PC-9 (cell line): Measurements from ENCODE around the gene SAMD8. TPM values are rescaled to one million over a fixed set of nuclear protein-coding genes. Genes with fewer than 3 reads are reported as not detected.

Experiments
- BruUV-seq: library from RNA; stranded (reverse); fragments of 400-500 nt; replicated peaks from 2 replicates; lab custom pipeline; 2021; lab: Mats Ljungman, UMichigan
- CTCF ChIA-PET: fragments of 300-600 bp; sonication (Branson Sonifier 250); formaldehyde crosslinking; loops from one replicate; lab custom pipeline; 2022; ENCODE audit warnings: antibody characterized with exemption; lab: Charles Lee
- POLR2A ChIA-PET: fragments of 300-600 bp; sonication (Branson Sonifier 250); formaldehyde crosslinking; loops from one replicate; lab custom pipeline; 2022; ENCODE audit warnings: antibody characterized with exemption; ENCODE audit not compliant: unreplicated experiment; lab: Charles Lee
- DNase-seq, 2 experiments: peaks; one replicate each; pipeline versions ENCODE4 v3.0.0 to v3.0.0-alpha.2; 2015 to 2022; ENCODE audit warnings: mixed read lengths in 1 of 2
- H2AFZ ChIP-seq: fragments of 200-600 bp; sonication (generic); 2 replicates; pipeline ENCODE4 v1.8.1; 2017; ENCODE audit warnings: antibody characterized with exemption
- H3F3A ChIP-seq: fragments of 200-600 bp; sonication (generic); 2 replicates; pipeline ENCODE4 v1.8.1; 2017; ENCODE audit warnings: antibody characterized with exemption, mild to moderate bottlenecking, low read depth; ENCODE audit not compliant: insufficient read depth
- H3K27ac ChIP-seq: fragments of 200-600 bp; sonication (generic); 2 replicates; pipeline ENCODE4 v1.6.1; 2016; ENCODE audit warnings: mixed run types
- H3K27me3 ChIP-seq: fragments of 200-600 bp; sonication (generic); 2 replicates; pipeline ENCODE4 v1.6.1; 2016; ENCODE audit warnings: low read depth, mixed run types; ENCODE audit not compliant: insufficient read depth
- H3K36me3 ChIP-seq: fragments of 200-600 bp; sonication (generic); 2 replicates; pipeline ENCODE4 v1.6.1; 2016; ENCODE audit warnings: low read depth, mixed run types
- H3K4me1 ChIP-seq: fragments of 200-600 bp; sonication (generic); replicated peaks from 2 replicates; pipeline ENCODE4 v1.6.1; 2016; ENCODE audit warnings: mixed run types; ENCODE audit not compliant: insufficient read depth
- H3K4me2 ChIP-seq: fragments of 200-600 bp; sonication (generic); 2 replicates; pipeline ENCODE4 v1.6.1; 2017; ENCODE audit warnings: mixed run types
- H3K4me3 ChIP-seq: fragments of 200-600 bp; sonication (generic); 2 replicates; pipeline ENCODE4 v1.6.1; 2016; ENCODE audit warnings: mixed run types
- H3K79me2 ChIP-seq: fragments of 200-600 bp; sonication (generic); 2 replicates; pipeline ENCODE4 v1.6.1; 2017; ENCODE audit warnings: low read depth, mixed run types
- H3K9me2 ChIP-seq: fragments of 200-600 bp; sonication (generic); 2 replicates; pipeline ENCODE4 v1.8.1; 2017; ENCODE audit warnings: mild to moderate bottlenecking; ENCODE audit not compliant: insufficient read depth
- H3K9me3 ChIP-seq: fragments of 200-600 bp; sonication (generic); 2 replicates; pipeline ENCODE4 v1.8.1; 2016; ENCODE audit warnings: low read depth; ENCODE audit not compliant: insufficient read depth
- H4K20me1 ChIP-seq: fragments of 200-600 bp; sonication (generic); 2 replicates; pipeline ENCODE4 v1.8.1; 2017; ENCODE audit not compliant: insufficient read depth
- EZH2 ChIP-seq: fragments of 200-600 bp; sonication (generic); IDR thresholded peaks from 2 replicates; pipeline ENCODE4 v1.8.0; 2017; ENCODE audit warnings: antibody characterized with exemption, low read depth
- intact Hi-C: fragments of 100-400 bp; cut with micrococcal nuclease; formaldehyde crosslinking; loops from one replicate; pipeline ENCODE4 v1.10.0; 2022; ENCODE audit not compliant: unreplicated experiment
- total RNA-seq: library from RNA; stranded (reverse); gene quantifications from 2 replicates; pipeline ENCODE4 v1.2.3, GENCODE V29; 2021
- TF ChIP-seq, protein P1 (sequence below): fragments of 200-600 bp; sonication (generic); conservative IDR thresholded peaks from 2 replicates; pipeline ENCODE4 v1.6.1; 2017; ENCODE audit warnings: mixed run types, antibody characterized with exemption, mild to moderate bottlenecking, moderate library complexity

SAMD8 gene
- total RNA-seq, 1 experiment from 2014 or later, result 31.1 TPM

GRCh38 chr10:75136346-75136745 is 24.9 kb downstream of the SAMD8 start:
- Histone ChIP-seq H4K20me1 (no peaks in the 10 kb centered on the region), H2AFZ (no peak overlapping the region), H3K4me3 (no peak overlapping the region), H3K36me3 (no peaks in the 10 kb centered on the region), H3K27ac (peak overlapping the region; percentile 64), H3K9me3 (0 out of 2 replicates have a peak, but pooled peaks cover 4% of the 10 kb centered on the region), H3F3A (peaks cover 34% of the 10 kb centered on the region), H3K79me2 (peaks cover 70% of the 10 kb centered on the region), H3K4me2 (0 out of 2 replicates have a peak overlapping the region, but pooled peaks have one; percentile 24), H3K9me2 (no peaks in the 10 kb centered on the region), H3K27me3 (no peaks in the 10 kb centered on the region), H3K4me1 (peaks cover 36% of the 10 kb centered on the region)
- TF ChIP-seq, protein P1, sequence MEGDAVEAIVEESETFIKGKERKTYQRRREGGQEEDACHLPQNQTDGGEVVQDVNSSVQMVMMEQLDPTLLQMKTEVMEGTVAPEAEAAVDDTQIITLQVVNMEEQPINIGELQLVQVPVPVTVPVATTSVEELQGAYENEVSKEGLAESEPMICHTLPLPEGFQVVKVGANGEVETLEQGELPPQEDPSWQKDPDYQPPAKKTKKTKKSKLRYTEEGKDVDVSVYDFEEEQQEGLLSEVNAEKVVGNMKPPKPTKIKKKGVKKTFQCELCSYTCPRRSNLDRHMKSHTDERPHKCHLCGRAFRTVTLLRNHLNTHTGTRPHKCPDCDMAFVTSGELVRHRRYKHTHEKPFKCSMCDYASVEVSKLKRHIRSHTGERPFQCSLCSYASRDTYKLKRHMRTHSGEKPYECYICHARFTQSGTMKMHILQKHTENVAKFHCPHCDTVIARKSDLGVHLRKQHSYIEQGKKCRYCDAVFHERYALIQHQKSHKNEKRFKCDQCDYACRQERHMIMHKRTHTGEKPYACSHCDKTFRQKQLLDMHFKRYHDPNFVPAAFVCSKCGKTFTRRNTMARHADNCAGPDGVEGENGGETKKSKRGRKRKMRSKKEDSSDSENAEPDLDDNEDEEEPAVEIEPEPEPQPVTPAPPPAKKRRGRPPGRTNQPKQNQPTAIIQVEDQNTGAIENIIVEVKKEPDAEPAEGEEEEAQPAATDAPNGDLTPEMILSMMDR, result no peak
- no peak for TF ChIP-seq EZH2
- intact Hi-C loops, result no loop called here
- no TSS peak for BruUV-seq
- DNase-seq, result no peak
- CTCF ChIA-PET, result interaction anchor here (1.0 kb wide), 1 partner anchor 99 kb away, joined by 3 read pairs; the partner anchor contains the start of gene COMTD1
- POLR2A ChIA-PET, result interaction anchor here (0.5 kb wide), 1 partner anchor 98 kb away, joined by 3 read pairs; no protein-coding TSS in a partner anchor

DNA sequence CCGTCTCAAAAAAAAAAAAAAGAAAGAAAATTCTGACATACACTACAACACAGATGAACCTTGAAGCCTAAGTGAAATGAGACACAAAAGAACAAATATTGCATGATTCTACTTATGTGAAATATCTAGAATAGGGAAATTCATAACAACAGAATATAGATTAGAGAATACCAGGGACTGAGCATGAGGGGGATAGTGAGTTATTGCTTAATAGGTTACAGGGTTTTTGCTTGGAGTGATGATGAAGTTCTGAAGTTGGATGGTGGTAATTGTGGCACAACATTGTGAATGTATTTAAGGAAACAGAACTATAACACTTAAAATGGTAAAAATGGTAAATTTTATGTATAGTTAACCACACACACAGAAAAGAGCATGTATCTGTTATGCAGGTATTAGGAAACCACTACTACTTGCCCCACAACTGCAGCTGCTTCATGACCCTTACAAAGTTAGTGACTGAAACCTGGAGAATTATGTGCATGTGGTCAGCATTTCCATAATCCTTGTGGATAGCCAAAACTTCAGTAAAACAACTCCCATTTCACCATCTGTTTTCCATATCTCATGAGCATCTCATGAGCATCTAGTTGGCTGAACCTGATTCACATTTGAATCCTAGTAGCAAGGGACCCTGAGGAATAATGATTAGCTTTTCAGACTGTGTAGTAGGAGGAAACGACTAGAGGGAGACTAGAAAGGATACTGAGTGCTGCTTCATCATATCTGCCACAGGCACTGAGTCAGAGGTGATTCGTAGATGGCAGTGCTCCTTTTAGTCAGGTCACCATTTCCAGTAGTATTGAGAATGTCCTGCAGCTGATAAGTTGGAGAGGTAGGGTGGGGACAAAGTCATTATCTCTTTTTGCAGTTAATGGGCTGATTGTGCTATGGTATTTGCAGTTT is 26.3 kb downstream of the SAMD8 start:
- peak overlapping the region; percentile 64 for H3K27ac ChIP-seq
- POLR2A ChIA-PET, result interaction anchor here (0.5 kb wide), 1 partner anchor 93 kb away, joined by 5 read pairs; no protein-coding TSS in a partner anchor
- no peaks in the 10 kb centered on the region for H3K9me2 ChIP-seq
- BruUV-seq, result no TSS peak
- peak in 1 of 2 experiments; percentile 43 for DNase-seq
- peak overlapping the region; percentile 24 for H3K4me2 ChIP-seq
- peaks cover 34% of the 10 kb centered on the region for H3F3A ChIP-seq
- CTCF ChIA-PET, result interaction anchor here (1.0 kb wide), 1 partner anchor 17 kb away, joined by 4 read pairs; no protein-coding TSS in a partner anchor
- H3K9me3 ChIP-seq, result 0 out of 2 replicates have a peak, but pooled peaks cover 4% of the 10 kb centered on the region
- H3K27me3 ChIP-seq, result no peaks in the 10 kb centered on the region
- peaks cover 60% of the 10 kb centered on the region for H3K79me2 ChIP-seq
- no peaks in the 10 kb centered on the region for H3K36me3 ChIP-seq
- H4K20me1 ChIP-seq, result no peaks in the 10 kb centered on the region
- TF ChIP-seq, protein P1, result no peak
- no peak for TF ChIP-seq EZH2
- no peak overlapping the region for H2AFZ ChIP-seq
- peaks cover 36% of the 10 kb centered on the region for H3K4me1 ChIP-seq
- intact Hi-C loops, result no loop called here
- no peak overlapping the region for H3K4me3 ChIP-seq

DNA sequence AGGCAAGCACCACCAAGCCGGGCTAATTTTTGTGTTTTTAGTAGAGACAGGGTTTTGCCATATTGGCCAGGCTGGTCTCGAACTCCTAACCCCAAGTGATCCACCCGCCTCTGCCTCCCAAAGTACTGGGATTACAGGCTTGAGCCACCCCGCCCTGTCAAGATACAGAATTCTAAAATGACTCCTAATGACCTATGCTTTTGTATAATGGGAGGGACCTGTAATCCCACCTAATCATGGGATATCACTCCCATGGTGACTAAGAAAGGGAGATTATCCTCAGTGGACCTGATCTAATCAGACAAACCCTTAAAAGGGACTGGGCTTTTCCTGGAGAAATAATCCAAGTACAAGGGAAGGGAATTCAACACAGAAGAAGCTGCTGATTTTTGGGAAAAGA is 28.8 kb downstream of the SAMD8 start:
- no TSS peak for BruUV-seq
- POLR2A ChIA-PET, result no interaction called here
- H3K4me3 ChIP-seq, result no peak overlapping the region
- TF ChIP-seq, protein P1, result no peak
- TF ChIP-seq EZH2, result no peak
- 0 out of 2 replicates have a peak, but pooled peaks cover 4% of the 10 kb centered on the region for H3K9me3 ChIP-seq
- no peaks in the 10 kb centered on the region for H3K27me3 ChIP-seq
- no peak overlapping the region for H3K4me2 ChIP-seq
- intact Hi-C loops, result no loop called here
- peaks cover 57% of the 10 kb centered on the region for H3K4me1 ChIP-seq
- no peak for DNase-seq
- no peak overlapping the region for H2AFZ ChIP-seq
- no peaks in the 10 kb centered on the region for H3K9me2 ChIP-seq
- no peaks in the 10 kb centered on the region for H4K20me1 ChIP-seq
- no peaks in the 10 kb centered on the region for H3K36me3 ChIP-seq
- CTCF ChIA-PET, result interaction anchor here (0.6 kb wide), 2 partner anchors 47 to 127 kb away, joined by 3 to 18 read pairs; no protein-coding TSS in a partner anchor
- H3K79me2 ChIP-seq, result peaks cover 66% of the 10 kb centered on the region
- H3F3A ChIP-seq, result peaks cover 48% of the 10 kb centered on the region
- H3K27ac ChIP-seq, result no peak overlapping the region
